ENCODE measurements around the gene CNOT11. TPM values are rescaled to one million over a fixed set of nuclear protein-coding genes. Genes with fewer than 3 reads are reported as not detected.

Gene CNOT11
- total RNA-seq, 2 donors from 2014 or later: 41.0 to 41.4 TPM

GRCh38 chr2:101278925-101279324, 26.2 kb downstream of the CNOT11 start:
- TF ChIP-seq CTCF (IDR thresholded peaks at IDR 0.05): no peak
- no peak for TF ChIP-seq POLR2A (IDR thresholded peaks at IDR 0.05)
- no peak for TF ChIP-seq POLR2AphosphoS5 (IDR thresholded peaks at IDR 0.05)
- Histone ChIP-seq H3K27me3 (replicated peaks; ENCODE audit: insufficient read depth) (no peaks in the 10 kb centered on the region), H3K4me1 (replicated peaks) (no peaks in the 10 kb centered on the region), H3K4me3 (no peak overlapping the region), H3K36me3 (no peaks in the 10 kb centered on the region), H3K9me3 (no peaks in the 10 kb centered on the region), H3K27ac (no peak overlapping the region)
- intact Hi-C loops (cut with DNase I): no loop called here
- WGBS: 79% methylated on average over 3 of the region's 3 CpGs
- no peak for DNase-seq (ENCODE audit: low spot score)

GRCh38 chr2:101281482-101281881, 28.8 kb downstream of the CNOT11 start:
- WGBS: 100% methylated on average over 4 of the region's 4 CpGs
- no peaks in the 10 kb centered on the region for H3K4me1 ChIP-seq (replicated peaks)
- intact Hi-C loops (cut with DNase I): no loop called here

GRCh38 chr2:101282980-101283379, 30.3 kb downstream of the CNOT11 start:
- H3K4me3 ChIP-seq: no peak overlapping the region
- intact Hi-C loops (cut with DNase I): no loop called here
- no peaks in the 10 kb centered on the region for H3K4me1 ChIP-seq (replicated peaks)
- H3K9me3 ChIP-seq: no peaks in the 10 kb centered on the region
- no peaks in the 10 kb centered on the region for H3K36me3 ChIP-seq
- 93% methylated on average over 3 of the region's 3 CpGs for WGBS
- TF ChIP-seq POLR2AphosphoS5 (IDR thresholded peaks at IDR 0.05): no peak
- TF ChIP-seq CTCF (IDR thresholded peaks at IDR 0.05): no peak
- TF ChIP-seq POLR2A (IDR thresholded peaks at IDR 0.05): no peak
- no peak overlapping the region for H3K27ac ChIP-seq
- DNase-seq (ENCODE audit: low spot score): no peak
- no peaks in the 10 kb centered on the region for H3K27me3 ChIP-seq (replicated peaks; ENCODE audit: insufficient read depth)

More at GRCh38 chr2:101281482-101281881, 28.8 kb downstream of the CNOT11 start:
- Histone ChIP-seq H3K27me3 (replicated peaks; ENCODE audit: insufficient read depth) (no peaks in the 10 kb centered on the region), H3K27ac (no peak overlapping the region), H3K9me3 (no peaks in the 10 kb centered on the region), H3K4me3 (no peak overlapping the region), H3K36me3 (no peaks in the 10 kb centered on the region)
- TF ChIP-seq CTCF (IDR thresholded peaks at IDR 0.05) (no peak), POLR2AphosphoS5 (IDR thresholded peaks at IDR 0.05) (no peak), POLR2A (IDR thresholded peaks at IDR 0.05) (no peak)
- DNase-seq (ENCODE audit: low spot score): no peak

GRCh38 chr2:101286684-101287083, 34.0 kb downstream of the CNOT11 start:
- Histone ChIP-seq H3K27ac (no peak overlapping the region), H3K4me1 (replicated peaks) (no peaks in the 10 kb centered on the region), H3K27me3 (replicated peaks; ENCODE audit: insufficient read depth) (no peaks in the 10 kb centered on the region), H3K9me3 (no peaks in the 10 kb centered on the region), H3K4me3 (no peak overlapping the region), H3K36me3 (no peaks in the 10 kb centered on the region)
- WGBS: 95% methylated on average over 6 of the region's 6 CpGs
- intact Hi-C loops (cut with DNase I): no loop called here
- no peak for DNase-seq (ENCODE audit: low spot score)
- no peak for TF ChIP-seq POLR2A (IDR thresholded peaks at IDR 0.05)
- TF ChIP-seq POLR2AphosphoS5 (IDR thresholded peaks at IDR 0.05): no peak
- no peak for TF ChIP-seq CTCF (IDR thresholded peaks at IDR 0.05)

GRCh38 chr2:101287303-101287702, 34.6 kb downstream of the CNOT11 start:
- intact Hi-C loops (cut with DNase I): no loop called here
- H3K27me3 ChIP-seq (replicated peaks; ENCODE audit: insufficient read depth): no peaks in the 10 kb centered on the region
- WGBS: 91% methylated on average over 2 of the region's 2 CpGs
- no peak overlapping the region for H3K4me3 ChIP-seq
- H3K9me3 ChIP-seq: no peaks in the 10 kb centered on the region
- no peak for DNase-seq (ENCODE audit: low spot score)
- H3K36me3 ChIP-seq: no peaks in the 10 kb centered on the region
- TF ChIP-seq CTCF (IDR thresholded peaks at IDR 0.05) (no peak), POLR2A (IDR thresholded peaks at IDR 0.05) (no peak), POLR2AphosphoS5 (IDR thresholded peaks at IDR 0.05) (no peak)
- H3K4me1 ChIP-seq (replicated peaks): no peaks in the 10 kb centered on the region
- no peak overlapping the region for H3K27ac ChIP-seq
